GM23338 (cell line): ENCODE data around the gene CCDC69. TPM values are rescaled to one million over a fixed set of nuclear protein-coding genes. Genes with fewer than 3 reads are reported as not detected.

ENCODE experiments used
- CTCF ChIP-seq, 2 experiments: fragments of 200-600 bp in 1 of 2; sonication (generic) in 1 of 2; conservative IDR thresholded peaks; 2 replicates each; pipeline versions ENCODE4 v1.5.1 to v1.6.1; 2016 to 2017; ENCODE audit warnings: antibody characterized with exemption in 2 of 2, low read depth in 2 of 2, mild to moderate bottlenecking in 2 of 2, moderate library complexity in 1 of 2
- EZH2 ChIP-seq: fragments of 200-600 bp; sonication (generic); IDR thresholded peaks from one replicate; pipeline ENCODE4 v1.8.0; 2017; ENCODE audit warnings: antibody characterized with exemption, mild to moderate bottlenecking, low read depth; ENCODE audit not compliant: unreplicated experiment
- JUNB ChIP-seq: IDR thresholded peaks from one replicate; pipeline ENCODE4 v1.6.1; 2016; ENCODE audit warnings: antibody characterized with exemption; ENCODE audit not compliant: unreplicated experiment
- POLR2AphosphoS5 ChIP-seq: IDR thresholded peaks from 2 replicates; pipeline ENCODE4 v1.6.1; 2016; ENCODE audit warnings: antibody characterized with exemption, low read depth
- STAT1 ChIP-seq: IDR thresholded peaks from one replicate; pipeline ENCODE4 v1.6.1; 2016; ENCODE audit warnings: antibody characterized with exemption; ENCODE audit not compliant: unreplicated experiment
- ZNF114 ChIP-seq: fragments of 250-450 bp; sonication (Bioruptor Pico); IDR thresholded peaks from 2 replicates; pipeline ENCODE4 v1.5.0; 2020; ENCODE audit warnings: mild to moderate bottlenecking, moderate library complexity
- ZNF462 ChIP-seq: fragments of 250-450 bp; sonication (Bioruptor Pico); IDR thresholded peaks from 2 replicates; pipeline ENCODE4 v1.5.0; 2020; ENCODE audit warnings: mild to moderate bottlenecking, moderate library complexity
- polyA plus RNA-seq: library from polyadenylated mRNA; unstranded; fragments of >200 nt; fragmentation: Nextera tagmentation; extraction: Ambion mirVana; gene quantifications from 2 replicates; pipeline ENCODE4 v1.2.1, GENCODE V29; 2016
- total RNA-seq: library from RNA; depleted of rRNA; stranded (reverse); fragments of >200 nt; shearing (Covaris generic); gene quantifications from 2 replicates; pipeline ENCODE4 v1.2.3, GENCODE V29; 2014

Gene CCDC69
- total and polyA plus RNA-seq, 2 experiments from 2014 or later, result 2.7 to 5.3 TPM

GRCh38 chr5:151200913-151201595 lies 22.8 kb downstream of the CCDC69 start (continued):
- no peak for TF ChIP-seq ZNF462
- TF ChIP-seq POLR2AphosphoS5, result no peak
- TF ChIP-seq STAT1, result no peak
- TF ChIP-seq ZNF114 (CRISPR knock-in tag), result no peak
- TF ChIP-seq EZH2, result no peak
- no peak for TF ChIP-seq JUNB
- TF ChIP-seq CTCF (conservative IDR thresholded peaks at IDR 0.05; ENCODE audit: low read depth in 2 of 2), result no peak
